Putamen (tissue), 1 donor: ENCODE results near the gene PITPNB.
A peak's percentile ranks its signal among the peaks of the same experiment; 100 is the strongest.

ENCODE experiments used
- DNase-seq: peaks from one replicate; pipeline ENCODE4 v3.0.0-alpha.2; 2016; ENCODE audit warnings: low spot score

Gene PITPNB

GRCh38 chr22:27919942-27920755 is 1.1 kb upstream of the PITPNB start:
- DNase-seq, result peak; percentile 12

DNA sequence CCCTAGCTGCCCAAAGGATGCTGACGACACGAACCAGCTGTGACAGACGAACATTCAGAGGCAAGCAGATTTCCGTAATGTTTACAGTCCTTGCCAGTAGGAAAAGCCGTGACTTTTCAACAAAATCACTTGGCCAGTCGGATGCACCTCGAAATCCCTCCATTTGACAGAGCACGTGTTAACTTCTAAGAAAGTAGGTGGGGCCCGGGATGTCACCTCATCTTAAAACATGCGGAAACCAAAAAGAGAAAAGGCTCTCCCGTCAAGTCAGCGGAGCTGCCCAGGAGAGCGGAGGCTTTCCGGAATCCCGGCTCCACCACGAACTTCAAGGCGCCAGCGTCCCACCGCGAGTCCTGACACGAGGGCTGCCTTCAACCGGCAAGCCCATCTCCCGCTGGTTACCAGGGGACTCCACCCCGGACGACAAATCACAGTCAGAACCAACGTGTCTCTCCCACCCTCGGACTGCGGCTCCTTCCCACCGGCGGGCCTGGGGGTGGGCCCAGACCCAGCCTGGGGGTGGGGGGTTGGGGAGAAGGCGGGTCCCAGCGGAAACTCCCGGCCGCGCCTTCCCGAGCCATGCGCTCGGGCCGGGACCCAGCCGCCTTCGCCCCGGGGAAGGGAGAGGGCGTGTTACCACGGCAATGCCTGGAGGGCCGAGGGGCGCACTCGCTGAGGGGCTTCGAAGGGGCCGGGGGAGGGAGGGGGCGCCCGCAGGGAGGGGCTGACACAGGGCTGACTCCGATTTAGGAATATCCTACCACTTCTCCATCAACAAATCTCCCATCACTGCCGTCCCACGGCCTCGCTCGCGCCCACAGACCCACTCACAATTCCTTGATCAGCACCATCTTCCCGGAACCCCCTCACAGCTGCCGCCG is 475 bp downstream of the PITPNB start:
- peak; percentile 13 for DNase-seq

- DNase-seq, result no peak
Measured at GRCh38 chr22:27915986-27916385, 3.1 kb downstream of the PITPNB start.

- DNase-seq, result no peak
Measured at GRCh38 chr22:27913162-27913741, 5.8 kb downstream of the PITPNB start.

DNA sequence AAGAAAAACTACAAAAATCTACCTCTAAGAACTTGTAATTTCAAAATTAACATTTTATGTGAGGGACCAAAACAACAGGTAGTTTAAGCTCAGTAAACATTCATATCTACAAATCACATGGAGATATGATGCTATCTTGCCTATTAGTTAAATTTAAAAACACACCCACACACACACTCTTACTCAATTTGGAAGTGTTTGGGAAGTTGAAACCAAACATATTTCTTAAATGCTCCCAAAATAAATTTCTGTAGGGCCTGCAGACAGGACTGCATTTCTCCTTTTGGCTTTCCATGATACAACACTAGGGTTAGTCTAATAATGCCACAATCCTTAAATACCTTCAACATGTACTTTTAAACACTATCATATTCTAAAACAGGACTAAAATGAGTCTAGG is 7.0 kb downstream of the PITPNB start:
- no peak for DNase-seq

DNA sequence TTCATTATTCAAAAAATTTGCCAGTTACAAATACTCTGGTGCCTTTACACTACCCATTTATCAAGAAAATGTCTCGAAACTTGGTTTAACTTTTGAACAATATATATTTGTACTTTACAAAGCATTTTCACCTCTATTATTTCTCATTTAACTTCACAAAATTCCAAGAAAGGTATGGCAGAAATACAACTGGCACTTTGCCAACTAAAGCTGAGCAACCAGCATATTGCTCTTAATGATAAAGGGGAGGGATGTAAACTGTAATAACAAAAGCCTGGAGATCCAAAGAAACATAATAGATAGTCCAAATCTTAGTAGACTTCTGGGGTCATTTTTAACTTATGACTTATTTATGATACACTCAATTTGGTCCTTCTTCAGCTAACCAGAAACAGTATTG is 7.7 kb downstream of the PITPNB start:
- no peak for DNase-seq

DNA sequence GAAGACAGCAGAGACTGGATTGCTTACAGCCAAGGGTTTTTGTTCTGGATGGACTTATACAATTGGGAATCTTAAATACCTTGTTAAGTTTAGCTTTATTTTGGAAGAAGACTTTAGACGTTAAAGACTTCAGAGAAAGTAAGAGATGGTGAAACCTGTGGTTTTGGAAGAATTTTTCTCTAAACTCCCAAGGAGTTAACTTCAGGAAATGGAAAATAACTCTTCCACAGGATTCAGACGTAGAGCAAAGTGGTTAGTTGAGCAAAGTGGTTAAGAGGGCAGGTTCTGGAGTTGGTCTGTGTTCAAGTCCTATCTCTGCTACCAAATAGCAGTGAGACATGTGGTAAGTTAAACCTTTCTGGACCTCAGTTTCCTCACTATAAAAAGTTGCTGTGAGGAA is 12.8 kb downstream of the PITPNB start:
- no peak for DNase-seq

DNA sequence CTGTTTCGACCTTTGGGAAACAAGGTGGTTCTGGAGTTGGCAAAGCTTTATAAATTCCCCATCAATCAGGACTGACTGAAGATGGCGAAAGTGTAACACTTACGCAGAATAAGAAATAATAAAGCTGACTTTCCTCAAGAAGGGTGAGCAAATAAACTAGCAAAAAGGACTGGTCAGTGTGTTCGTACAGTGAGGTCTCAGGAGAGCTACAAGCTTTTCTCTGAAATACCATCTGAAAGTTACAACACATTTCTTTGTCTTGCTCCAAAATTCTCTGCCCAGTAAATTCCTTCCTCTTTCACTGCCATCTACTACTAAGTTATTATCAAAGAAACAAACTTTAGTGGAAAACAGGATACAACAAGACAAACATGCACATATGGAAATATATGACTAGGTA is 13.4 kb downstream of the PITPNB start:
- no peak for DNase-seq

- DNase-seq, result no peak
Measured at GRCh38 chr22:27903805-27904473, 15.1 kb downstream of the PITPNB start.

GRCh38 chr22:27900153-27900552 is 18.9 kb downstream of the PITPNB start:
- DNase-seq, result no peak

DNA sequence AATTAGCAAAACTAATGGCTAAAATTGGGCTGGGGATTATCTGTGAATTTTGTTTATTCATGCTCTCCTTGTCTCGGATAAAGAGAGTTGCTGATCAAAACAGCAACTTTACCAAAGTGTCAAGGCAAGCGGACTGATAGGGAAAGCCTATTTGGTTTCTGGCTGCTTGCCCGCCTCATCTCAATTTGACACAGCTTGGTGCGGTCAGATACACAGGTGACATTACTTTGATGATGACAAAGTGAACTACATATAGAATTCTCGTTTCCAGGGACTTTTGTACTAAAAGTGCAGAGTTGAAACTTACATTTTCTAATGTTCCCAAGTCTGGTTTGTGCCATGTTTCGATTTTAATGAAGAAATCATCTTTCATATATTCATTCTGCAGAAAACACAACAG is 22.8 kb downstream of the PITPNB start:
- DNase-seq, result no peak

- DNase-seq, result no peak
Measured at GRCh38 chr22:27895600-27895999, 23.5 kb downstream of the PITPNB start.

GRCh38 chr22:27892811-27893210 is 26.2 kb downstream of the PITPNB start:
- DNase-seq, result no peak

- DNase-seq, result no peak
Measured at GRCh38 chr22:27892064-27892463, 27.0 kb downstream of the PITPNB start.

DNA sequence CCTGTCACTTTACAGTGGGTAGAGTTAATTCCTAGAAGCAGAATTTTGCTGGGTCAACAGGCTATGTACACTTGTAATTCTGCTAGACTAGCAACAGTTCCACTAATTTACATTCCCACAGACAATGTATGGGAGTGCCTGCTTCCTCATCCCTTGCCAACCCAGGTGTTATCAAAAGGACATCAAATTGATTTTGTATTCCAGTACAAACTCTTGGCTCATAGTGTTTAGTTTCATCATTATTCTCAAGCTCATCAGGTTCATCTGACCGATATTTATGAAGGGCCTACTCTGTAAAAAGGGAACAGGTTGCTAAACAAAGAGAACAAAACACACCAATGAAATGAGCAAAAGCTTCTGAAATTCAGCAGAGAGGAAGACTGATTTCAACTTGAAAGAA is 30.7 kb downstream of the PITPNB start:
- no peak for DNase-seq

- no peak for DNase-seq
Measured at GRCh38 chr22:27886843-27887151, 32.3 kb downstream of the PITPNB start.

- no peak for DNase-seq
Measured at GRCh38 chr22:27885977-27886842, 32.8 kb downstream of the PITPNB start.

DNA sequence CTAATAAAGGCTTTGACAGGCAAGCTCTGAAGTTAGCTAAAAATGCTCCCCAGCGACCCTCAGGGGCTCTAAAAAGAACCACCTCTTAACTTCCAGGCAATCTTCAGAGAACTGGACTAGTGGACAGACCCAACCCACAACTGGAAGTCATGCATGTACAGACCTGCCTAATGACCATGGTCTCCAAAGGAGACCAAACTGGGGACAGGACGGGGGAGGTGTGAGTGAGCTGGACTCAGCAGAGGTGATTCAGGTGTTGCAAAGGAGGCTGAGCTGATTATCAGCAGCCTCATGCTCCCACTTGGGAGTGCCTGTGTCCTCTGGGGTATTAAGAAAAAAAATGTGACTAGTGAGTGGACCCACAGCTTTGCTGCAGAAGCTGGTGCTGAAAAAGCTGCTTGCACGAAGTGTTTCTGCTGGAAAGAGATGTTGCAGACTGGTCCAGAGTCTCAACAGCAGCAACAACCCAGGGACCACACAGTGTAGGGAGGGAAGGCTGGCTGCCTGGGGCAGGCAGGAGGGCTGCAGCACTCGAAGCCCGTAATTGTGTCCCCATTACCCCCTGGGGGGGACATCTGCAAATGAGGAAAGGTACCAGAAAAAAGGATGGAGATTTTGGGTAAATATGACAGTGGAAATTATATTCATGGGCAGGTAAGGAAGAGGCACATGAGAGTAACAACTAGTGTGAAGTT is 35.3 kb downstream of the PITPNB start:
- no peak for DNase-seq

DNA sequence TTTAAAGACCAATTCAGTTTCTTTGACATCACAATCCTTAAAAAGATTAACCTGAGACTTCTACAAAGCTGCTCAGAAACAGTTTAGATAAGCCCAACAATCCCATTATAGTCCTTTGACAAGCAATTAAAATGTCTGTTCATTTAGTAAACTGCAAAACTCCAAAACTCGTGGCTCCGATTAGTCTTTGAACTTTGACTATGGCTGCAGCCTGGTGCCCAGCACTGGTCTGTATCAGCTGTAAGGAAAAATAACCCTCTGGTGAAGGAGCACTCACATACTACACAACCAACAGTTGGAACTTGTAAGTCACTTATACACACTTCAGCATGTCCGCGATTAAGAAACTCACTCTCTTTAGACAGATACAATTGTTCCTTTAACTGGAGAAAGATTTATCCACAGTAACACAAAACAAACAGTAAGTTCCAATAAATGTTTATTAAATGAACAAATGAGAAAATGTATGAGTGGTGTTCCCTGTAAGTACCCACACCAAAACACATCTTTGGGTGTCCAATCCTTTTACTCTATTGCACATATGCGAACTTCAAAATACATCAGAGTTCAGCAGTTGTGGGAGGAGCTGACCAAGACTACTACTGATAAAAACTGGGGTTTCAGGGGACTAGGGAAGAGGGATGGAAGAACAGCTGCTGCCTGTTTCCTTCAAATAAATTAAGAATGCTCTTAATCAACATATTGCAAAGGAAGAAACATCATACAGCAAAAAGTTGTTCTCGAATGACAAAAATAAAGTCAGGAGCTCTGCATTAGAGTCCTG is 36.4 kb downstream of the PITPNB start:
- no peak for DNase-seq

GRCh38 chr22:27881421-27881820 is 37.6 kb downstream of the PITPNB start:
- peak; percentile 89 for DNase-seq
